IMR-90 (cell line): ENCODE data around the gene RPAP2. TPM values are rescaled to one million over a fixed set of nuclear protein-coding genes. Genes with fewer than 3 reads are reported as not detected.

Experiments
- ATAC-seq: fragments of 200-7000 bp; cut with Tn5 transposase; 2 replicates; pipeline ENCODE4 v1.9.1; 2020; ENCODE audit warnings: low read depth, mild to moderate bottlenecking, moderate library complexity
- BruUV-seq: library from RNA; stranded (reverse); fragments of 400-500 nt; replicated peaks from 2 replicates; lab custom pipeline; 2021; lab: Mats Ljungman, UMichigan
- CTCF ChIA-PET: fragments of 300-600 bp; formaldehyde crosslinking; extraction: SDS; loops from one replicate; lab custom pipeline; 2021; ENCODE audit warnings: antibody characterized with exemption; lab: Yijun Ruan, JAX
- POLR2A ChIA-PET: fragments of 300-600 bp; sonication (Branson Sonifier 250); formaldehyde crosslinking; loops from one replicate; lab custom pipeline; 2022; ENCODE audit warnings: antibody characterized with exemption; ENCODE audit not compliant: unreplicated experiment; lab: Charles Lee
- DNase-seq: peaks from one replicate; pipeline ENCODE4 v3.0.0; 2013
- H2AFZ ChIP-seq: replicated peaks from 2 replicates; pipeline ENCODE3; 2013; ENCODE audit warnings: low read length, mild to moderate bottlenecking; ENCODE audit not compliant: poor library complexity
- H2AK5ac ChIP-seq: 2 replicates; pipeline ENCODE4 v1.6.1; 2013; ENCODE audit warnings: low read depth, low read length, inconsistent platforms
- H2AK9ac ChIP-seq: replicated peaks from 2 replicates; pipeline ENCODE3; 2013; ENCODE audit warnings: mild to moderate bottlenecking, low read depth, low read length, moderate library complexity; ENCODE audit not compliant: poor library complexity
- H2BK120ac ChIP-seq: 2 replicates; pipeline ENCODE4 v1.6.1; 2013; ENCODE audit warnings: low read depth, low read length, inconsistent platforms
- H2BK15ac ChIP-seq: 3 replicates; pipeline ENCODE4 v1.6.1; 2013; ENCODE audit warnings: low read depth, low read length, inconsistent platforms
- H2BK20ac ChIP-seq: 2 replicates; pipeline ENCODE4 v1.6.1; 2013; ENCODE audit warnings: low read depth, mild to moderate bottlenecking, inconsistent platforms, low read length, moderate library complexity
- H2BK5ac ChIP-seq: 2 replicates; pipeline ENCODE4 v1.6.1; 2013; ENCODE audit warnings: mild to moderate bottlenecking, low read depth, low read length, inconsistent platforms; ENCODE audit not compliant: poor library complexity, severe bottlenecking
- H3K14ac ChIP-seq: replicated peaks from 2 replicates; pipeline ENCODE4 v1.6.1; 2013; ENCODE audit warnings: low read depth, low read length, inconsistent platforms
- H3K18ac ChIP-seq: 2 replicates; pipeline ENCODE4 v1.6.1; 2013; ENCODE audit warnings: low read depth, low read length, control low read depth
- H3K23ac ChIP-seq: 2 replicates; pipeline ENCODE4 v1.6.1; 2013; ENCODE audit warnings: low read depth, low read length, inconsistent platforms
- H3K27ac ChIP-seq: 2 replicates; pipeline ENCODE4 v1.5.1; 2013; ENCODE audit warnings: mild to moderate bottlenecking, control low read depth, low read length; ENCODE audit not compliant: insufficient read depth
- H3K27me3 ChIP-seq: 2 replicates; pipeline ENCODE4 v1.6.1; 2013; ENCODE audit warnings: low read length; ENCODE audit not compliant: control insufficient read depth, insufficient read depth
- H3K36me3 ChIP-seq: 2 replicates; pipeline ENCODE4 v1.6.1; 2013; ENCODE audit warnings: low read length, mixed read lengths; ENCODE audit not compliant: control insufficient read depth, insufficient read depth
- H3K4ac ChIP-seq: 2 replicates; pipeline ENCODE4 v1.6.1; 2013; ENCODE audit warnings: low read depth, low read length, inconsistent platforms
- H3K4me1 ChIP-seq: 2 replicates; pipeline ENCODE4 v1.6.1; 2013; ENCODE audit warnings: low read length, mixed read lengths; ENCODE audit not compliant: control insufficient read depth, insufficient read depth
- H3K4me2 ChIP-seq: 2 replicates; pipeline ENCODE4 v1.6.1; 2013; ENCODE audit warnings: low read depth, mild to moderate bottlenecking, control low read depth, low read length, moderate library complexity
- H3K4me3 ChIP-seq: 2 replicates; pipeline ENCODE4 v1.5.1; 2013; ENCODE audit warnings: low read depth, mild to moderate bottlenecking, control low read depth, low read length, moderate library complexity; ENCODE audit not compliant: insufficient read depth
- H3K56ac ChIP-seq: 2 replicates; pipeline ENCODE4 v1.6.1; 2013; ENCODE audit warnings: low read length, inconsistent platforms; ENCODE audit not compliant: insufficient read depth; ENCODE audit errors: extremely low read depth
- H3K79me1 ChIP-seq, 2 experiments: 2 replicates each; pipeline ENCODE4 v1.6.1; 2013; ENCODE audit warnings: low read length in 2 of 2, inconsistent platforms in 1 of 2, low read depth in 1 of 2
- H3K9ac ChIP-seq: 2 replicates; pipeline ENCODE4 v1.6.1; 2013; ENCODE audit warnings: low read depth, low read length, control low read depth
- H3K9me1 ChIP-seq: 2 replicates; pipeline ENCODE4 v1.6.1; 2013; ENCODE audit warnings: low read length, inconsistent platforms; ENCODE audit not compliant: insufficient read depth
- H3K9me3 ChIP-seq: 2 replicates; pipeline ENCODE4 v1.6.1; 2013; ENCODE audit warnings: low read length; ENCODE audit not compliant: control insufficient read depth, insufficient read depth
- H4K20me1 ChIP-seq: 2 replicates; pipeline ENCODE4 v1.6.1; 2013; ENCODE audit warnings: low read length, inconsistent platforms; ENCODE audit not compliant: insufficient read depth
- H4K5ac ChIP-seq: 2 replicates; pipeline ENCODE4 v1.6.1; 2013; ENCODE audit warnings: mild to moderate bottlenecking, low read depth, low read length, control low read depth
- H4K8ac ChIP-seq, 2 experiments: 2 replicates each; pipeline ENCODE4 v1.6.1; 2013; ENCODE audit warnings: low read depth in 2 of 2, low read length in 2 of 2, control low read depth in 1 of 2, inconsistent platforms in 1 of 2
- H4K91ac ChIP-seq: 2 replicates; pipeline ENCODE4 v1.6.1; 2013; ENCODE audit warnings: low read depth, low read length, inconsistent platforms; ENCODE audit not compliant: insufficient read depth
- BHLHE40 ChIP-seq: fragments of 150-350 bp; IDR thresholded peaks from 2 replicates; pipeline ENCODE4 v1.6.1; 2016; ENCODE audit warnings: mild to moderate bottlenecking, low read depth, low read length
- CEBPB ChIP-seq: IDR thresholded peaks from 2 replicates; pipeline ENCODE4 v1.6.1; 2012; ENCODE audit warnings: low read depth, low read length, improper control_type of control experiment
- CHD1 ChIP-seq: IDR thresholded peaks from 2 replicates; pipeline ENCODE4 v1.6.1; 2012; ENCODE audit warnings: low read depth, low read length, improper control_type of control experiment
- CTCF ChIP-seq: conservative IDR thresholded peaks from 2 replicates; pipeline ENCODE4 v1.5.1; 2012; ENCODE audit warnings: mild to moderate bottlenecking, low read depth, low read length, improper control_type of control experiment
- ELK1 ChIP-seq: fragments of 150-350 bp; IDR thresholded peaks from 2 replicates; pipeline ENCODE4 v1.6.1; 2016; ENCODE audit warnings: low read depth, mild to moderate bottlenecking, low read length, moderate library complexity, borderline replicate concordance
- FOS ChIP-seq: fragments of 150-350 bp; IDR thresholded peaks from 2 replicates; pipeline ENCODE4 v1.6.1; 2016; ENCODE audit warnings: low read depth, low read length
- MAFK ChIP-seq: IDR thresholded peaks from 2 replicates; pipeline ENCODE4 v1.6.1; 2012; ENCODE audit warnings: low read depth, low read length, improper control_type of control experiment
- MAZ ChIP-seq: IDR thresholded peaks from 2 replicates; pipeline ENCODE4 v1.6.1; 2012; ENCODE audit warnings: low read depth, mild to moderate bottlenecking, low read length, improper control_type of control experiment, moderate library complexity, borderline replicate concordance
- MXI1 ChIP-seq: IDR thresholded peaks from 2 replicates; pipeline ENCODE4 v1.6.1; 2012; ENCODE audit warnings: low read depth, mild to moderate bottlenecking, low read length, moderate library complexity, borderline replicate concordance
- NFE2L2 ChIP-seq: fragments of 150-350 bp; IDR thresholded peaks from 2 replicates; pipeline ENCODE4 v1.6.1; 2016; ENCODE audit warnings: low read depth, mild to moderate bottlenecking, low read length
- POLR2A ChIP-seq: IDR thresholded peaks from 2 replicates; pipeline ENCODE4 v1.6.1; 2012; ENCODE audit warnings: mild to moderate bottlenecking, low read depth, low read length
- RAD21 ChIP-seq: IDR thresholded peaks from 2 replicates; pipeline ENCODE4 v1.6.1; 2012; ENCODE audit warnings: low read length, improper control_type of control experiment
- RCOR1 ChIP-seq: IDR thresholded peaks from 2 replicates; pipeline ENCODE4 v1.6.1; 2012; ENCODE audit warnings: mild to moderate bottlenecking, low read length, improper control_type of control experiment; ENCODE audit not compliant: insufficient replicate concordance
- RFX5 ChIP-seq: IDR thresholded peaks from 2 replicates; pipeline ENCODE4 v1.8.0; 2012; ENCODE audit warnings: low read depth, mild to moderate bottlenecking, low read length, moderate library complexity
- SMC3 ChIP-seq: fragments of 150-350 bp; IDR thresholded peaks from 2 replicates; pipeline ENCODE4 v1.6.1; 2016; ENCODE audit warnings: low read depth, mild to moderate bottlenecking, antibody characterized with exemption, low read length, moderate library complexity
- USF2 ChIP-seq: fragments of 150-350 bp; IDR thresholded peaks from 2 replicates; pipeline ENCODE4 v1.6.1; 2017; ENCODE audit warnings: mild to moderate bottlenecking, antibody characterized with exemption, low read length, low read depth
- WGBS, 2 experiments: methylation state at CpG; one replicate each; pipeline versions ENCODE4 v1.1.5 to v1.1.7; 2013; ENCODE audit warnings: missing lambda C conversion rate in 2 of 2; ENCODE audit not compliant: insufficient read length in 1 of 2; ENCODE audit errors: extremely low coverage in 2 of 2; 5-methylcytosine and 5-hydroxymethylcytosine counted together
- dilution Hi-C: fragments of 300-500 bp; cut with HindIII; formaldehyde crosslinking; loops from one replicate; pipeline ENCODE4 v1.14.3; 2018; ENCODE audit warnings: low sequenced_read_pairs; ENCODE audit not compliant: unreplicated experiment
- in situ Hi-C: fragments of 300-500 bp; cut with MboI; formaldehyde crosslinking; loops from 3 replicates; pipeline ENCODE4 v1.14.3; 2019; ENCODE audit warnings: low sequenced_read_pairs, inconsistent platforms, mixed read lengths
- intact Hi-C: fragments of 100-400 bp; cut with micrococcal nuclease; formaldehyde crosslinking; loops from 2 replicates; pipeline ENCODE4 v1.10.0; 2022
- polyA plus RNA-seq, 3 experiments: library from polyadenylated mRNA; depleted of rRNA; stranded (reverse); fragments of >200 nt; gene quantifications; 2 replicates each; pipeline ENCODE4 v1.2.3, GENCODE V29; 2012; ENCODE audit warnings: low replicate concordance in 1 of 3
- total RNA-seq: library from RNA; depleted of rRNA; stranded (reverse); fragments of >200 nt; gene quantifications from 2 replicates; pipeline ENCODE4 v1.2.3, GENCODE V29; 2012

RPAP2 gene
- total and polyA plus RNA-seq, 2 of the 4 experiments (the other 2 are of a cell fraction), result 7.1 to 13.6 TPM

GRCh38 chr1:92314024-92314423, 15.2 kb downstream of the RPAP2 start:
- Histone ChIP-seq H3K79me1 (no peaks in the 10 kb centered on the region), H2BK20ac (no peak overlapping the region), H3K14ac (no peak overlapping the region), H2BK15ac (no peak overlapping the region), H3K4ac (no peak overlapping the region), H4K91ac (no peak overlapping the region), H2BK120ac (no peak overlapping the region), H3K27me3 (no peaks in the 10 kb centered on the region), H2BK5ac (no peak overlapping the region), H3K27ac (no peak overlapping the region), H3K18ac (no peak overlapping the region), H3K36me3 (peaks cover 10% of the 10 kb centered on the region), H2AK9ac (no peak overlapping the region), H3K9ac (no peak overlapping the region), H3K56ac (no peak overlapping the region), H4K8ac (no peak overlapping the region), H3K4me3 (no peak overlapping the region), H3K4me1 (no peaks in the 10 kb centered on the region), H2AK5ac (no peak overlapping the region), H4K5ac (no peak overlapping the region), H4K20me1 (no peaks in the 10 kb centered on the region), H3K9me1 (no peaks in the 10 kb centered on the region), H3K9me3 (no peaks in the 10 kb centered on the region), H3K4me2 (no peak overlapping the region), H3K23ac (no peak overlapping the region), H2AFZ (no peak overlapping the region)
- ATAC-seq (no peak), DNase-seq (no peak)
- POLR2A ChIA-PET, result interaction anchor here (0.7 kb wide), 1 partner anchor 802 kb away, joined by 14 read pairs; no protein-coding TSS in a partner anchor
- BruUV-seq, result no TSS peak
- dilution Hi-C loops (no loop called here), in situ Hi-C loops (loop anchor here (5.0 kb wide), 1 partner anchor 308 kb away; no protein-coding TSS in a partner anchor), intact Hi-C loops (loop anchor here (5.0 to 10.0 kb wide), 2 partner anchors 33 to 521 kb away; partner anchors contain the start of gene RPL5)
- CTCF ChIA-PET, result no interaction called here
- TF ChIP-seq RAD21 (no peak), CEBPB (no peak), CHD1 (no peak), ELK1 (no peak), BHLHE40 (no peak), SMC3 (no peak), CTCF (no peak), NFE2L2 (no peak), MAFK (no peak), RCOR1 (no peak), MXI1 (no peak), FOS (no peak), POLR2A (no peak), RFX5 (no peak), MAZ (no peak), USF2 (no peak)
- no CpG with 5 or more reads among the region's 1 CpG for WGBS, 2 experiments
